Effector CD4-positive, alpha-beta T cell (primary cell): ENCODE data around the gene SKA3.
"Not testable (repeated sequence)": the region's sequence is repeated elsewhere in the genome, so short reads cannot be mapped to it uniquely, and the experiment has no call there.

Experiments used
- DNase-seq: peaks from one replicate; pipeline ENCODE4 v3.0.0-alpha.2; 2020

Gene SKA3

GRCh38 chr13:21164631-21165030 lies 11.7 kb downstream of the SKA3 start:
- DNase-seq = no peak

- DNase-seq = no peak
Measured at GRCh38 chr13:21152251-21152899, 24.0 kb downstream of the SKA3 start.

GRCh38 chr13:21150013-21150412 lies 26.3 kb downstream of the SKA3 start:
- no peak for DNase-seq

GRCh38 chr13:21149568-21149967 lies 26.8 kb downstream of the SKA3 start:
- DNase-seq = no peak

- no peak for DNase-seq
Measured at GRCh38 chr13:21148557-21149258, 27.6 kb downstream of the SKA3 start.

- no peak for DNase-seq
Measured at GRCh38 chr13:21147827-21148226, 28.5 kb downstream of the SKA3 start.

- DNase-seq = no peak
Measured at GRCh38 chr13:21142766-21143165, 33.6 kb downstream of the SKA3 start.

- no peak for DNase-seq
Measured at GRCh38 chr13:21139374-21139773, 37.0 kb downstream of the SKA3 start.

- DNase-seq = no peak
Measured at GRCh38 chr13:21138561-21138960, 37.8 kb downstream of the SKA3 start.

GRCh38 chr13:21137696-21138095 lies 38.7 kb downstream of the SKA3 start:
- DNase-seq = no peak

- DNase-seq = not testable (repeated sequence)
Measured at GRCh38 chr13:21135833-21136232, 40.5 kb downstream of the SKA3 start.

- DNase-seq = no peak
Measured at GRCh38 chr13:21134475-21134874, 41.9 kb downstream of the SKA3 start.

- DNase-seq = no peak
Measured at GRCh38 chr13:21133077-21133476, 43.3 kb downstream of the SKA3 start.

GRCh38 chr13:21130116-21130515 lies 46.2 kb downstream of the SKA3 start:
- DNase-seq = no peak

- DNase-seq = no peak
Measured at GRCh38 chr13:21124852-21125251, 51.5 kb downstream of the SKA3 start.

GRCh38 chr13:21123956-21124355 lies 52.4 kb downstream of the SKA3 start:
- no peak for DNase-seq

GRCh38 chr13:21121616-21122015 lies 54.7 kb downstream of the SKA3 start:
- no peak for DNase-seq

- DNase-seq = no peak
Measured at GRCh38 chr13:21120191-21120590, 56.2 kb downstream of the SKA3 start.

- no peak for DNase-seq
Measured at GRCh38 chr13:21119526-21119925, 56.8 kb downstream of the SKA3 start.

GRCh38 chr13:21118180-21118579 lies 58.2 kb downstream of the SKA3 start:
- no peak for DNase-seq

- no peak for DNase-seq
Measured at GRCh38 chr13:21117104-21117809, 59.1 kb downstream of the SKA3 start.

GRCh38 chr13:21116141-21116540 lies 60.2 kb downstream of the SKA3 start:
- no peak for DNase-seq

GRCh38 chr13:21115231-21115630 lies 61.1 kb downstream of the SKA3 start:
- no peak for DNase-seq

GRCh38 chr13:21111546-21111945 lies 64.8 kb downstream of the SKA3 start:
- no peak for DNase-seq
